Rectal smooth muscle tissue (tissue), 1 donor: ENCODE data around the gene DAPK2.

Experiments
- H3K27ac ChIP-seq: one replicate; pipeline ENCODE4 v1.7.0; 2013; ENCODE audit warnings: low read depth, low read length, inconsistent platforms
- H3K27me3 ChIP-seq: one replicate; pipeline ENCODE4 v1.7.0; 2013; ENCODE audit warnings: low read length; ENCODE audit not compliant: control insufficient read depth, insufficient read depth
- H3K36me3 ChIP-seq: one replicate; pipeline ENCODE4 v1.7.0; 2013; ENCODE audit warnings: low read length; ENCODE audit not compliant: control insufficient read depth, insufficient read depth
- H3K4me1 ChIP-seq: one replicate; pipeline ENCODE4 v1.7.0; 2013; ENCODE audit warnings: low read length; ENCODE audit not compliant: control insufficient read depth, insufficient read depth
- H3K4me3 ChIP-seq: one replicate; pipeline ENCODE4 v1.7.0; 2013; ENCODE audit warnings: low read length
- H3K9ac ChIP-seq: one replicate; pipeline ENCODE4 v1.7.0; 2013; ENCODE audit warnings: low read length

DAPK2 gene

DNA sequence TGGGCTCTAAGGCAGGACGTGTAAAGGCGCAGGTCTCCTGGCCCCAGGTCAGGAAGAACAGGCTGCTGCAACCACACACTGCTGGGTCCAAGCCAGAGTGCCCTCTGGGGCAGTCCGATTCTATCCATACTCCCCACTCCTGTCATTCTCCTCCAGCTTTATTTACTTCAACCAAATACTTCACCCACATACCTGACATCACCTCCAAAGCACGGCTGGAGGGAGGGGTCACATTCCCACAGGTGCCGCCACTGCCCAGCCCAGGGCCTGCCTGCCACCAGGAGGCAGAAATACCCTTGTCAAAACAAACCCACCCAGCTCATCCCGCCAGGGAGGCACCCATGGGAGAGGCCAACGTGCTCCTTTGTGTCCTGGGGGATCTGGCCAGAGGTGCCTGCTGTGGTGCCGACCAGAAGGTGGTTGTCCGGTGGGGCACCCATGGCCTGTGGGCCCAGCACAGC, 100.4 kb downstream of the DAPK2 start:
- Histone ChIP-seq H3K4me3 (no peak overlapping the region), H3K27me3 (no peaks in the 10 kb centered on the region), H3K27ac (no peak overlapping the region), H3K9ac (no peak overlapping the region), H3K4me1 (no peaks in the 10 kb centered on the region), H3K36me3 (no peaks in the 10 kb centered on the region)

DNA sequence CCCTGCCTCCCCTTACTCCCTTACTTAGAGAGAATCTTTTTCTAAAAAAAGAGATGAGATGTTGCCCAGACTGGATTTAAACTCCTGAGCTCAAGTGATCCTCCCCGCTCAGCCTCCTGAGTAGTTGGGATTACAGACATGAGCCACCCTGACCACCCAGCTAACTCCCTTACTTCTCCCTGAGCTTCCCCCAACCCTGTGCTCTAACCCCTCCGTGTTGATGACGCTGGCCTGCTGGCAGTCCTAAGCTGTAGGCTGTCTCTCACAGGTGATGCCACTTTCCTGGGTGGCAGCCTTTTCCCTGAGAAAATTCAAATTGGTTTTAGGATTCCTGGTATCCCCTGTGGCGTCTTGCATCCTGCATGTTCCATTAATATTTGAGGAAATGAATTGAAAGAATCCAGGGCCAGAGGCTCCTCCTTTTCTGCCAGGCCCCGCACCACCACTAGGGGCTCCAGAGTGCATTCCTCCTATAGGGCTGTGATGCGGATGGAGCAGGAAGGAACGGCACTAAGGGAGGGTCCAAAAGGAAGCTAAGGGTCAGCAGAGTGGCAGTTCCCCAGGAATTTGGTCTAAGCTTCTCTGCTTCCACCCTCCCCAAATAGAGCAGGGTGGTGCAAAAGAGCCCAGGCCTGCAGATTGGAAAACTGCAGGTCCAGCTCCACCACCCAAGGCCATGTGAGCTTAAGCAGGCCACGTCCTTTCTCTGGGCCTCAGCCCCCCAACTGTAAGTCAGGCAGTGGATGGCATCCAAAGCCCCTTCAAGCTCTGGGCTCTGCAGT, 101.1 kb downstream of the DAPK2 start:
- H3K27ac ChIP-seq, result no peak overlapping the region
- no peaks in the 10 kb centered on the region for H3K27me3 ChIP-seq
- no peak overlapping the region for H3K4me3 ChIP-seq
- no peak overlapping the region for H3K9ac ChIP-seq
- H3K4me1 ChIP-seq, result no peaks in the 10 kb centered on the region
- no peaks in the 10 kb centered on the region for H3K36me3 ChIP-seq

DNA sequence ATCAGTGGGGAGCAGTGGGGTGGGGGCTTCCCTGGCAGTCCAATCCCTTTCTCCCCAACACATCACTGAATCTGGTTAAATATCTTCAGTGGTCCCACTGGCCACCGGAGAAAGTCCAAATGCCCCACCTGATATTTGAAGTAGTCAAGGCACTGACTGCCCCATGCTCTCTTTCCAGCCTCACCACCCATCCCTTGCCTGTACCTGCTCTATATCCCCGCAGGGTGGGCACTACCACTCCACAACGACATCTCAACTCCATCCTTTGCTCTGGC, 101.7 kb downstream of the DAPK2 start:
- H3K27me3 ChIP-seq, result no peaks in the 10 kb centered on the region
- no peaks in the 10 kb centered on the region for H3K4me1 ChIP-seq
- no peak overlapping the region for H3K9ac ChIP-seq
- no peak overlapping the region for H3K4me3 ChIP-seq
- H3K36me3 ChIP-seq, result no peaks in the 10 kb centered on the region
- H3K27ac ChIP-seq, result no peak overlapping the region

DNA sequence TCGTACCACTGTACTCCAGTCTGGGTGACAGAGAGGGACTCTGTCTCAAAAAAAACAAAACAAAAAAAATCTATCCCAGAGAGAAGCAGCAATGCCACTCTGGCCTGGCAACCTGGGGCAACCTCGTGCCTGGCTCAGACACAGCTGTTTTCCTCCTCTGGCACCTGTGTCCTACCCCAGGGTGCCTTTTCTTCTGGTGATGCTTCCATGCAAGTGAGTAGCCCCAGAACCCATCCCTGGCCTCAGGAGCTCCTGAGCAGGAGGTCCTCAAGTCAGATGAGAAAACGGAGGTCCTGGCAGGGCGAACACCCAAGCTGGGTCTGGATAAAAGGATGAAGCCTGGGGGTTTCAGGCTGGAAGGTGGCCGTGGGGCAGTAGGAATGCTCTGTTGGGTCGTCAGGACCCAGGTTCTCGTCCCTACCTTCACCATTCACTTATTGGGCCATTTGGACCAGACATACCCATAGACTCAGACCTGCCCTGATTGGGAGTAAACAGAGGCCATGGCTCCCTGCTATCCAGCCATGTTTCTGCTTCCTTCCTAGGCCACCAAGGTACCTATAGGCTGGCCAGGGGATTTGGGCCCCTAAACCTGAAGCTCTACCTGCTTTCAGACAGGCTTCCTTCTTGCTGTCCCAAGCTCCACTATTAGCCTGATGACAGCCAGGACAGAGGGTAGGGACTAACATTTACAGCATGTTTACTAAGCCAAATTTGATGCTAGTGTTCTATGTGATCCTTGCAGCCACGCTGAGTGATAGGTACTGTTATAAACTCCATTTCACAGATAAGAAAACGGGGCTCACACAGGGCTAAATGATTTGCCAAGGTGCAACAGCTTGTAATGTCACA, 102.2 kb downstream of the DAPK2 start:
- Histone ChIP-seq H3K4me1 (no peaks in the 10 kb centered on the region), H3K27ac (no peak overlapping the region), H3K27me3 (no peaks in the 10 kb centered on the region), H3K4me3 (no peak overlapping the region), H3K36me3 (no peaks in the 10 kb centered on the region), H3K9ac (no peak overlapping the region)

DNA sequence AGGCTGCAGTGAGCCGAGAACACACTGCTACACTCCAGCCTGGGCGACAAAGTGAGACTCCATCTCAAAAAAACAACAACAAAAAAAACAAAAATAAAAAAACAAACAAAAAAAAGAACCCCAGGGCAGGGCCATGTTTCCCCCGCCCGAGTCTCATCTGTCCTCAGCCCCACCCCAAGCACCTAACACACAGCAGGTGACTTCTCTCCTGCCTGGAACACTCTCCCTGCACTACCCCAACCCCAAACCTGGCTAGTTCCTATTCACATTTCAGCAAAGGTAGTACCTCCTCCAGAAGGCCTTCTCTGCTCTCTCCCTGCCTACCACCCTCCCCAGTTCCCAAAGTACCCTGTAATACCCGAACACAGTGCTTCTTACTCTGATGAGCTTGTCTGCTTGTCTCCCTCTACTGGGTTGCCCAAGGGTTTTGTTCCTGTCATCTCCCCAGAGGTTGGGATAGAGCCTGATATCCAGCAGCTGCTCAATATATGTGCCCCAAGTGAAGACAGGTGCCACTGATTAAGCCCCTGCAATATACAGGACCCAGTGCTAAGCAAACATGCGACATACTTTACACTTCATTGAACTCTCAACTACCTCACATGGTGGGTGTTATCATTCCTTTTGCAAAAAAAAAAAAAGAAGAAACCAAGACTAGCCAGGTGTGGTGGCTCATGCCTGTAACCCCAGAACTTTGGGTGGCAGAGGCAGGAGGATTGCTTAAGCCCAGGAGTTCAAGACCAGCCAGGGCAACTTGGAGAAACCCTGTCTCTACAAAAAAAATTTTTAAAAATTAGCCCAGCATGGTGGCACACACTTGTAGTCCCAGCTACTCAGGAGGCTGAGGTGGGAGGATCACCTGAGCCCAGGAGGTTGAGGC, 103.6 kb downstream of the DAPK2 start:
- Histone ChIP-seq H3K36me3 (no peaks in the 10 kb centered on the region), H3K27me3 (no peaks in the 10 kb centered on the region), H3K27ac (no peak overlapping the region), H3K9ac (no peak overlapping the region), H3K4me3 (no peak overlapping the region), H3K4me1 (no peaks in the 10 kb centered on the region)

DNA sequence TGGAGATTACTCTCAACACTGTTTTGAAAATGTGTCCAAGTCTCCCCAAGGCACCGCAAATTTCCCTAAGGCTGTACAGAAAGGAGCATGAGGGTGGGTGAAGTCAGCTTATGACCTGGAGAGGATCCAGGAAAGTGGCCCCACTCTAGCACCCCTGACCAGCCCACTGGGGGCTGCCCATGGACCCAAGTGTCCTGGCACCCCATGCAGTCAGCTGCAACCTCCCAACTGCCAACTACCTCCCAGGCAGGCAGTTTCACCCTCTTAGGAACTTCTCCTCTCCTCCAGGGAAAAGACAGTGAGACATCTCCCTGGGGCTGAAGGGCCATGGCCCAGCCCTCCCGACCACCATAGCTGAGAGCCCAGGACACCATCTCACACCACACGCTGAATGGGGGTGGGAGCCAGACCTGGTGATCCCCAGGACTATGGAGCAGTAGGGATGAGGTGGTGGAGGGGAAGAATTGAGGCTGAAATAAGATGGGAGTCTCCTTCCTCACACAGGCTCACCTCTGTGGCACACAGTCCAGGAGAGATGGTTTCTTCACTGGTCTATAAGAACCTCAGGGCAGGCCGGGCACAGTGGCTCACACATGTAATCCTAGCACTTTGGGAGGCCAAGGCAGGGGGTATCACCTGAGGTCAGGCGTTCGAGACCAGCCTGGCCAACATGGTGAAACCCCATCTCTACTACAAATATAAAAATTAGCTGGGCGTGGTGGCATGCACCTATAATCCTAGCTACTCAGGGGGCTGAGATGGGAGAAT, 104.4 kb downstream of the DAPK2 start:
- H3K4me3 ChIP-seq, result no peak overlapping the region
- H3K27ac ChIP-seq, result no peak overlapping the region
- H3K4me1 ChIP-seq, result no peaks in the 10 kb centered on the region
- H3K9ac ChIP-seq, result no peak overlapping the region
- H3K27me3 ChIP-seq, result no peaks in the 10 kb centered on the region
- no peaks in the 10 kb centered on the region for H3K36me3 ChIP-seq

DNA sequence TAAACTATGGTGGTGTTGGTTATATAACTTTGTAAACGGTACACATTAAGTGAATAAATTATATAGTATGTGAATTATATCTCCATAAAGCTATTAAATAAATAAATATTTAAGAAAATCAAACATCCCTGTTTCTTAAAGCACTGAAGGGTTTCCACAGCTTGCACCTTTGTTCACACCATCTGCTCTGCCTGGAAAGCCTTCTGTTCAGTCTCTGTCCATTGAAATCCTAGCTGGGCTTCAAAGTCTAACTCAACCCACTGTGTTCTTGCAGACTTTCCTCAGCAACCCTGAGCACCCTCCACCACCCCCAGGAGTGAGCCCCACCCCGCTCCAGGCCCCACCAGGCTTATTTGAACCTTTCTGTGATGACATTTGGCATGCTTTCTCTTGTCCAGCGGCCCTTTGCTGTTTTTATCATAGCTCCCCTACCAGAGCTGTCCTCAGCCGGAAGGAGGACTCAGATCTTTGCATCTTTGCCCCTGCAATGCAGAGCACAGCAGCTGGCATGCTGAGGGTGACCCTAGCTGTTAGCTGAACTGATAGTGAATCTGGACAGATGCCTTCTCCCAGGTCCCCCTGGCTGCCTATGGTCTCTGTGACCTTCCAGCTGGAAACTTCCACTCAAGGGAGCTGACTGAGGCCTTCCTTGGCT, 105.2 kb downstream of the DAPK2 start:
- Histone ChIP-seq H3K9ac (no peak overlapping the region), H3K4me1 (no peaks in the 10 kb centered on the region), H3K27me3 (no peaks in the 10 kb centered on the region), H3K36me3 (no peaks in the 10 kb centered on the region), H3K4me3 (no peak overlapping the region), H3K27ac (no peak overlapping the region)

DNA sequence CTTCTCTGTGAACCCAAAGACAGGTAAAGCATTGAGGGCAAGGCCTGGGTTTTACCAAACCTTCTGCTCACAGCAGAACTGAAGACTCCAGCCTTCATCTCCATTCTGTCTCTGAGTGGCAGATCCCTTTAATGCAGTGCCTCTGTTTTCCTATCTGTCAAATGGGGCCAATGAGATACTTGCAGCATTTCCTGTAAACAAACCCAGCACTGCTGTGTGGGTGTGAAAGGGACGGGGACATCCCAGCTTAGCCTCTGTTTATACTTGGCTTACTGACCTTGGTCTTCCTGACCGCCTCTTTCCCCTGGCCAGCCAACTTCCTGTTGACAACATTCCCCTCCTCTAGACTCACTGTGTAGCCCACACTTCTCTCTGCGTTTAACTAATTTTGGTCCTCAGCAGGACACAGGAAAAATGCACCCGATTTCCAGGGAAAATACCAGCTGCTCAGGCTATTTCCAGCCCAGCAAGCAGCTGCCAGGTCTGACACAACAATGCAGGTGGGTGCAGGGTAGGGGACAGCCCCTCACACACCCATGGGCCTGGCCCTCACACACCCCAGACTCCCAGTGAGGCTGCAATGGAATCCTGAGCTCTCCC, 106.7 kb downstream of the DAPK2 start:
- Histone ChIP-seq H3K9ac (no peak overlapping the region), H3K27me3 (no peaks in the 10 kb centered on the region), H3K4me1 (no peaks in the 10 kb centered on the region), H3K36me3 (no peaks in the 10 kb centered on the region), H3K27ac (no peak overlapping the region), H3K4me3 (no peak overlapping the region)

DNA sequence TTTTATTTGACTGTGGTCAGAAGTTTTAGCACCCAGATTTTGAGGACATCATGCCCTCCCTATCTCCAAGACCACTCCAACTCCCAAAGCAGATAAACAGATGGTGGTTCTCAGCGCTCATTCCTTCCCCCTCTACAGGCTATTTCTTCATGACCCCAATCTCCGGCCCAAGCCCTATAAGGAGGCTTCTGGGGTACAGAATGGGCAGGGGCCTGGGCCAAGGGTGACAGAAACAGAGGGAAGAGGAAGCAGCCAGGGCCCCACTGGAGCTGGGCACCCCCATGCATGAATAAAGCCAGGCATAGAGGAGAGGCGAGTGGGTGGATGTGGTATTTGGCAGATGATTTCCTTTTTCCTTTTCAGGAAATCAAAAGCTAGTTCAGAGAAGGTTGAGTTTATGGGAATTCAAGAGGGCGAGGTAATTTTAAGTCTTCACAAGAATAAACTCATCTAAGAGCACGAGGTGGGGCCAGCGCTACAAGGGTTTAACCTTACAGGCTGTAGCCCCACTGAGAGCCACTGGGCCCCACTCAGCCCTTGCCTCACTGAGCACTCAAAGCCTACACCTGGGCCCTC, 107.7 kb downstream of the DAPK2 start:
- Histone ChIP-seq H3K36me3 (no peaks in the 10 kb centered on the region), H3K4me1 (no peaks in the 10 kb centered on the region), H3K27ac (no peak overlapping the region), H3K27me3 (no peaks in the 10 kb centered on the region), H3K9ac (no peak overlapping the region), H3K4me3 (no peak overlapping the region)

DNA sequence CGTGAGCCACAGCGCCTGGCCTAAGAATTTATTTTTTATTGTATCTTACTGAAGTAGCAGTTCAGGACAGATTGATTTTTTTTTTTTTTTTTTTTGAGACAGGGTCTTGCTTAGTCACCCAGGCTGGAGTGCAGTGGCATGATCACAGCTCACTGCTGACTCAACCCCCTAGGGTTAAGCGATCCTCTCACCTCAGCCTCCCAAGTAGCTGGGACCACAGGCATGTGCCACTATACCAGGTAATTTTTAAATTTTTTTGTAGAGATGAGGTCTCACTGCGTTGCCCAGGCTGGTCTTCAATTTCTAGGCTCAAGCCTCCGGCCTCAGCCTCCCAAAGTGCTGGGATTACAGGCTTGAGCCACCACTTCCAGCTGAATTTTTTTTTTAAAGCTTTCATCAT, 112.8 kb downstream of the DAPK2 start:
- Histone ChIP-seq H3K9ac (no peak overlapping the region), H3K4me1 (no peaks in the 10 kb centered on the region), H3K4me3 (no peak overlapping the region), H3K36me3 (no peaks in the 10 kb centered on the region), H3K27ac (no peak overlapping the region), H3K27me3 (no peaks in the 10 kb centered on the region)

DNA sequence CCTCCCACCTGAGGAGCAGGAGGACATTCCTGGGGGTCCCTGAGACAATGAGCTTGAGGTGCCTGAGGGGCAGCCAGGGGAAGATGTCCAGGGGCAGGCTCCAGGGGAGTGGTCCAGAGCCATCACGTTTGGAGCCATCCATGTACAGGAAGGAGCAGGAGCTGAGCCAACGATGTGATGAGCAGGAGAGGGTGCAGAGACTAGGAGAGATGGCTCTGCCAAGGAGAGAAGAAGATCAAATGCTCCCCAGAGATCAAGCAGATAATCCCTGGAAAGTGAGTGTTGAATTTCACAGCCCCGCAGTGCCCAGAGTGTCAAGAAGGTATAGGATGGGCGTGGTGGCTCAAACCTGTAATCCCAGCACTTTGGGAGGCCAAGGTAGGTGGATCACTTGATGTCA, 114.7 kb downstream of the DAPK2 start:
- Histone ChIP-seq H3K27me3 (no peaks in the 10 kb centered on the region), H3K4me1 (peaks cover under 1% of the 10 kb centered on the region), H3K27ac (no peak overlapping the region), H3K36me3 (no peaks in the 10 kb centered on the region), H3K9ac (no peak overlapping the region), H3K4me3 (no peak overlapping the region)
